Stimulated activated CD8-positive, alpha-beta memory T cell treated with anti-CD3 and anti-CD28 coated beads, Interleukin-7, amount 100 ng/mL, for 48 hours (primary cell): ENCODE data around the gene C13orf42.

ENCODE experiments used
- DNase-seq, 2 donors: peaks; one replicate each; pipeline ENCODE4 v3.0.0-alpha.2; 2020; ENCODE audit warnings: low read depth in 1 of 2; ENCODE audit errors: extremely low read depth in 1 of 2

The C13orf42 gene

DNA sequence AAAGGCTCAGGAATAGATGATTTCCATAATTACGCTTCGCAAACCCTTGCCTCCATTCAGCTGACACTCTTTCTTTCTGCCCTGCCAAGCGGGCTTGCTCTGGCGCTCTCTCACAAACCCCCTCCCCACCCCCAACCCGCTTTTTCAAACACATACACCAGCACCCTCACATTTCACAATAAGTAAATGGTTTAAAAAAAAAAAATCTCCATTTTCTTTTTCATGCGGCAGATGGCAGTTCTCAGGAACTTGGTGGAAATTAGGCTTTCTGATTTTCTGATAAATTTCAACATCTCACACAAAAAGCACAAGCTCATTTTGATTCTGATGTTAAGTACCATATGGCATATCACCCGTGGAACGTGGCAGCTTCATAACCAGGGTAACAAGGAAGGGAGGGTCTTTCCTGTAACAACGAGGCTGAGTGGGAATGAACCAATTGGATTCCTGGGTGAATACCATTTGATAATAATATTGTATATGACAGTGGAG, 43.8 kb downstream of the C13orf42 start:
- DNase-seq = no peak

DNA sequence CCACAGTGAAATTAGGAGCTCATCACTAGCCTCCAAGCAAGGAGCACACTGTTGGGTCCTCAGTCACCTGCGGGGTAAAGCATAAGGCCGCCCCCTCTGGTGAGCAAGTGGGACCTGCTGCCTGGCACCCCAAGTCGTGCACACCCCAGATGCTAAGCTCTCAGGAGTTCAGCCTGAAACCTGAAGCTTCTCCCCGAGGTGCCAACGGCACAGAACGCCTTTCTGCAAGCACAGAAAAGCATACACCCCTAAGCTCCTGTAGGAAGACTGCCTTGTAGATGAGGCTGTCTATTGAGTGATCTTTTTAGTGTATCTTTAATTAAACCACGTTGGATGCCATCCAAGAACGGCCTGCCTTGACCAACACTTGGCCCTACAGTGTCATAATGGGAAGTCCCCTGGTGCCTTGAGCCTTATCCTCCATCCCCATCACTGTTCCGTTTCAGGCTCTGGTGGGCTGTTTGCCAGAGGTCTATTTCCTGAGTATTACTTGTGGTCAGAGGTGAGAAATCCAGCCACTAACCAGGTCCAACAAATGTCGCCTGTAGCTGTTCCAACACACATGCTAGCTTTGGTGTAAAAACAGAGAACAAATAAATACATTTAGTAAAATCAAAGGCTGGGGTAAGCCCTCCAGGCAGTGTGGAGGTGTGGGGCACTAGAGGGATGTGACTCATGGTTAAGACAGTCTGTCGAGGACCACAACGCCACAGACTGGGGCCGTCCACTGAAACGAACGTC, 44.8 kb downstream of the C13orf42 start:
- no peak for DNase-seq

GRCh38 chr13:51065372-51066090, 45.5 kb downstream of the C13orf42 start:
- DNase-seq = no peak

- no peak for DNase-seq
These were observed 46.3 kb downstream of the C13orf42 start for GRCh38 chr13:51064753-51065152.

- DNase-seq = no peak
These were observed 47.2 kb downstream of the C13orf42 start for GRCh38 chr13:51063909-51064308.

DNA sequence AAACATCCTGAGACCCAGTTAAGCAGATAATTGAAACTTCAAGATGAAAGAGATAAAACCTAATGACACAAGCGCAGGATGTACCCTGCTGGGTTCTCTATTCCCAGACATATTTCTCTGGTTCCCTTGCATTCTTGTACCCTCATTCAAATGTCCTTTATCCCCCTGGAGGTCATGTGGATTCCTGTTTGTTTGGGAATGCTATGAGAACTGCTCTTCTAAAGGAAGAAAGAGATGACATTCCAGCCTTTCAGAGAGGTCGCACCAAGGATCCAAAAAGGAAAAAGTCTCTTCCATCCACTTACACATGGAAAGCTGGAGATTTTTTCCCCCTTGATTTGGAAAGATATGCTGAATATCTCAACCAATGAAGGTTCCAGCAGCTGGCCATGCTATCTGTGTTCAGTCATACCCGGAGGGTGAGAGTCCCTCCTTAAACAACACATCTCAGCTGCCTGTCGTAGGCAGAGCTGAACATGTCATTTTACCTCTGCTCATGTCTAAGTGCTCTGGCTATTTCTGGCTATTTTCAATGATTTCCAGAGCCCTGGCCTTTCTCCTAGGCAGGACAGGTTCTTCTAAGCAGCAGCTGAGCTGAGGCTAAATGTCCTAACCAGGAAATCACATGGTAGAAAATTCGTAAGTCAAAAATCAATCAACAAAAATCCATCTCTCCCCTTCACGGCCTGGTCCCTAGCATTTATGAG, 52.5 kb downstream of the C13orf42 start:
- no peak for DNase-seq

DNA sequence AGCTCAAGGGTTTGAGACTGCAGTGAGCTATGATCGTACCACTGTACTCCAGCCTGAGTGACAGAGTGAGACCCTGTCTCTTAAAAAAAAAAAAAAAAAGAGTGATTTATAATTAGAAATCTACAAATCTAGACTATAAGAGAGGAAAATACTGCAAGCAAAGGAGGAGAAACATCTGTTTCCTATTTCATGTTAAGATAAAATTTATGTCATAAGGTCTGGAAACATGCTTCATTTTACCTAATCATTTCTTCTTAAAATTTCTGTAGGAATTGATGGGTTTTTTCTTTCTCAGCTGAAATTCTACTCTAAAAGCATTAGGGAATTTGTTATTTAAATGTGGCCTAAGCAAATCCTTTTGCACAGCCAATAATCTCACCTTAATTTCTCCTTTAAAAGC, 53.2 kb downstream of the C13orf42 start:
- no peak for DNase-seq

GRCh38 chr13:51057001-51057400, 54.1 kb downstream of the C13orf42 start:
- DNase-seq = no peak

DNA sequence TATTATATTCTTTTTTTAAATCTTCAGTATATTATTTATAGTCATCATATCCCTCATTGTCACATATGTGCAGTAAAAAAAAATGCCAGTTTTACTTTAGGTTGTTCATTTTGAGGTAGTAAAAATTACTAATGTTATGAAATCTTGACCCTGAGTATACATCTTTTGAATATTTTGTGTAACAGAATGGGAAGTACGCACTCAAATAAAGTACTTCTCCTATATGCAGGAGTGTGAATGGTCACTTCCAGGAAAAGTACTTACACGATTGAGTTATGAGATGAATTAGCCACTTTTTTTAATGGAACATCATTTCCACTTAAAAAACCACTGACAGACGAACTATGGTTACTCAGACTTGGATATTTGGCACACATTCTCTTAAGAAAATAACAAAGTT, 58.5 kb downstream of the C13orf42 start:
- no peak for DNase-seq

DNA sequence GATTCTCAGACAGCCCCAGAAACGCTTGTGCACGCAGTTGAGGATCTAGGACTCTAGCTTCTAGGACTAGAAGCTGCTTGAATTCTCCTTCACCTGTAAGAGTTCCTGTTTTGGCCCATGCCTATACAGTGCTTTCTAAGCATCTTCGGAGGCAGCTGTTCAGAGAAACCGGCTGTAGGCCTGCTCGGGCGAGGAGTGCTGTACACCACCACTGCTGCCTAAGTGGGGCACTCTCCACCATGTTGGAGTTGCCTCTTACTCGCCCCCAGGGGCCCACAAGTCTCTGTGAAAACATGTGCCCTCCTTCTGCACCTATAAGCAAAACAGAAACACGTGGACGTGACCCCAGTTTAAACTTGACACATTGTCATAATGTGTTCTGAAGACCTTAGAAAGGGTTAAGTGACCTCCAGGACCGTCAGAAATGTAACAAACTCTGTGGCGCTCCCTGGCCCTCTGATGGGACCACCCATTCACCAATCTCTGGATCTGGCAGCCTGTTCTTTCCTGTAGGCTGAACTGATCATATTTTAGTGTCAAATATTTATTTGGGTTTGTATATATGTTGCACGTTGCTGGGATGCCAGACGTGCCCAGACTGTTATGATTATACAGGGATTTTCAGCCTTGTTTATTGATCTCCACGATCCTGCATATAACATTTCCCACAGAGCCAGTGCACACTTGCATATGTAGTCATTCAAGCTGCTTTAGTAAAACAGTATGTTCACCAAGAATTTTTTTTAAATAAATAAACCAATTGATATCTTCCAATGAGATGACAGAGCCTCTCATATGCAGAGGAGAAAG, 60.8 kb downstream of the C13orf42 start:
- DNase-seq = no peak

DNA sequence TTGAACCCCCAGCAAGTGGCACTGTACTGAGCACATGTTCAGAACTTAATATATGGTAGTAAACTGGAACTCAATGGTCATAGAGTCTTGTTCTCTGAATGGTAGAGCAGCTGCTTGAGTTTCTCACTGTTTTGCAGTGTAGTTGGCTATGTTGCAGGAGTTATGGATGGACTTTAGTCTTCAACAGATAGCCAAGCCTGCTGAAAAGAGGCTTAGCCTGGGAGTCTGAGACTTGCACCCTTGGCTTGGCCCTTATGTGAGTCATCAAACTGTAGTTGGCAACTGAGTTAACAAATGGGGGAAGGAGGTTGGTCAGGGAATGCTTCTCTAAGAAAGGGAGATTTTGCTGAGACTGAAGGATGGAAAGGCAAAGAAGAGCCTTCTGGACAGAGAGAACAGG, 62.5 kb downstream of the C13orf42 start:
- DNase-seq = no peak

DNA sequence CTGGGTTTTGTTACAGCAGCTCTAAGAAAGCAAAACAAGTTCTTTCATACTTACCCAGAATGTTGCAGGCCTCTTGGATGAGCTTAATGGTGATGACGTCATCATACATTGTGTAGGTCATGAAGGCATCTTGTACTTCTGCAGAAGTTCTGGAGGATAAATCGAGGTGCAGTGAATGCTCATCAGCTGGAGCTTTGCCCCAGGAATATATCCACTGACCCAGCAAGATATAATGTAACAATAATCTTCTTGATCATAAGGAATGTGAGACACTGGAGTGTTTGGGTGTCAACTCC, 63.0 kb downstream of the C13orf42 start:
- no peak for DNase-seq

DNA sequence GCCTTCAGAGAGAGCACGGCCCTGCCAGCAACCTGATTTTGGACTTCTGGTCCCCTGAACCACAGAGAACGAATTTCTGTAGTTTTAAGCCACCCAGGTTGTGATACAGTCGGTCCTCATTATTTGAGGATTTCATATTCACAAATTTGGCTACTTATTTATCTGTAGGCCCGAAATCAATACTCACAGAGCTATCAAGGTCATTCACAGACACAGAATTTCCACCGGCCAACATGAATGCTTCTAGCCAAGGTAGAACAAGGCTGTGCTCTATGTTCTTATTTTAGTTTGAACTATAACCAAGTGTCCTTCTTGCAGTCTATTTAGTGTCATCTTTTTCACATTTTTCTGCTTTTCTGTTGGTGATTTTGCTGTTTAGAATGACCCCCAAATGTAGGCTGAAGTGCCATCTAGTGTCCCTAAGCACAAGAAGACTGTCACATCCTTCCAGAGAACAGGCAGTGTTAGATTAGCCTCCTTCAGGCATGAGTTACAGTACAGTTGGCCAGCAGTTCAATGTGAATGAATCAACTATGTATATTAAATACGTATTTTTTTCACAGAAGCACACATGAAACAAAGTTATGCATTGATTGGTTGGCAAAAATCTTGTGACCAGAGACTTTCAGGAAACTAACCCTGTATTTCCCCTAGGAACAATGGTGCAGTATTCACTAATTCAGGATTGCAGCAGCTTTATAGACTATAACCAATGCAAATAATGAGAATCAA, 63.5 kb downstream of the C13orf42 start:
- no peak for DNase-seq

DNA sequence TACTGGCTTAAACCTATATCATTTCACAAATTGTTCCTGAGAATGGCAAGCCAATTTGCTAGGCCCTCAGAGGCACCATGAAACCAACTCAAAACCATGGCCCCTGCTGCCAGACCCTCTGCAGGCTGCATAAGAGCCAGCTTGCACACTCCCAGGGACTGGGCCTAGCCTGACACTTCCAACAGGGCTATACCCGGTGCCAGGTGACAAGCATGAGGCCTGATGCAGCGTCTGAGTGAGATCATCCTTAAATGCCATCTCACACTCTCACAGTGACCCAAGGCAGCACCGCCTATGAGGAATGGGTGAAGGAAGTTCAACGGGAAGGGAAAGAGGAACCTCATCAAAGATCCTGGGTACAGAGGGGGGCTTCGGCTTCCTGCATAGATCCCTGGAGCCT, 65.6 kb downstream of the C13orf42 start:
- DNase-seq = no peak

- no peak for DNase-seq
These were observed 66.9 kb downstream of the C13orf42 start for GRCh38 chr13:51044023-51044665.

DNA sequence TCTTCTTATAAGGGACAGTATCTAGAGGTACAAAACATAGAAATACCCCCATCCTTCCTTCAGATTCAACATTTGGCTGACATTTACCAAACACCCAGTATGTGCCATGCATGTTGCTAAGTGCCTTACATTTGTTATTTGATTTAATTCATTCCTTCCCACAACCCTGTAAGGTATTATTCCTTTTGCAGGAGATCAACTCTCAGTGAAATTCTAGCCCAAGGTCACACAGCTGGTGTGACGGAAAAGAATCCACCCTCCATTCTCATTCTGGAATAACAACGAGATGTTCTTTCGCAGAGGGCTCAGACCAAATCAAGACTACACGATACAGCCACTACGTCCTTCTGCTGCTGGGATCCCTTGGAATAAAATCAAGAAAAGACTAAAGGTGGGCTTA, 67.8 kb downstream of the C13orf42 start:
- DNase-seq = no peak

DNA sequence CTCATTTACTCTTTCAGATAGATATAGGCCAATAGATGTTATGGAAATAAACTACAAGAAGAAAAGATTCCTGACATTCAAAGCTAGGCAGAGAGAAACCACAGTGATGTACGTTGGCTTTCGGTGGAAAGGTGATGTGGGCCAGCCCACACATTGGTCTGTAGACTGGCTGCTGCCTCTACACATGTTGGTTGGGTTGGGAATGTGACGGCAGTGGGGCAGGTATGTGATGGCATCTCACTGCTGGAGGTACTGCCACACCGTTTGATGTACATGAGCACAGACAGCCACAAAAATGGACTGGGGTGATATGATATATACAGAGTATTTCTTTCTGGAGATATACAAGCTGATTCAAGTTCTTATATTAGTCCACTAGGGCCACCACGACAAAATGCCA, 69.4 kb downstream of the C13orf42 start:
- no peak for DNase-seq

- DNase-seq = no peak
These were observed 69.9 kb downstream of the C13orf42 start for GRCh38 chr13:51041126-51041525.

GRCh38 chr13:51040431-51040830, 70.6 kb downstream of the C13orf42 start:
- DNase-seq = no peak

DNA sequence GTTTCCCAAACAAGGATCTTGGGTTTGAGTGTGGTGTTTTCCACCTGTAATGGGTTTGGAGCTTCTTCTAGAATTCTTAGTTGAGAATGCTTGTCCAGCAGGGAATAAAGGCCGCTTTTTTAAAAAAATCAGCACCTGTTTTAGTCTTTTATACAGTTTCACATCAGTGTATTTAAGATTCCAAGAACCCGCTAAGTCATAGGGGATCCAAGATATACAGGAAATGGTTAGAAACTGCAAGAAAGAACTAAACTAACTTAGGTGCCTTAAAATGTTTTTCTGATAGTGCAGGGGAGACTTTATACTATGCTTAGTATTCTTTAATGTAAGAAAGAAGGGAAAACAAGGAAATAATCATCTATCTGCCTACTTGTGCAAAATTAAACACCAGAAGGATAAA, 74.7 kb downstream of the C13orf42 start:
- DNase-seq = no peak
